ENCODE data around the gene OR10G3. TPM values are rescaled to one million over a fixed set of nuclear protein-coding genes. Genes with fewer than 3 reads are reported as not detected.
"Not testable (repeated sequence)": the region's sequence is repeated elsewhere in the genome, so short reads cannot be mapped to it uniquely, and the experiment has no call there.

The OR10G3 gene
- total RNA-seq (ENCODE audit: unreplicated experiment), result not detected
- long read RNA-seq, result 0 reads

- DNase-seq (ENCODE audit: low spot score), result no peak
- H3K4me3 Mint-ChIP-seq (ENCODE audit: unreplicated experiment), result no peak within 1 kb of the TSS
- H3K36me3 Mint-ChIP-seq (ENCODE audit: low read depth, unreplicated experiment), result no peaks in the 10 kb centered on the region
- TF ChIP-seq, protein P1, sequence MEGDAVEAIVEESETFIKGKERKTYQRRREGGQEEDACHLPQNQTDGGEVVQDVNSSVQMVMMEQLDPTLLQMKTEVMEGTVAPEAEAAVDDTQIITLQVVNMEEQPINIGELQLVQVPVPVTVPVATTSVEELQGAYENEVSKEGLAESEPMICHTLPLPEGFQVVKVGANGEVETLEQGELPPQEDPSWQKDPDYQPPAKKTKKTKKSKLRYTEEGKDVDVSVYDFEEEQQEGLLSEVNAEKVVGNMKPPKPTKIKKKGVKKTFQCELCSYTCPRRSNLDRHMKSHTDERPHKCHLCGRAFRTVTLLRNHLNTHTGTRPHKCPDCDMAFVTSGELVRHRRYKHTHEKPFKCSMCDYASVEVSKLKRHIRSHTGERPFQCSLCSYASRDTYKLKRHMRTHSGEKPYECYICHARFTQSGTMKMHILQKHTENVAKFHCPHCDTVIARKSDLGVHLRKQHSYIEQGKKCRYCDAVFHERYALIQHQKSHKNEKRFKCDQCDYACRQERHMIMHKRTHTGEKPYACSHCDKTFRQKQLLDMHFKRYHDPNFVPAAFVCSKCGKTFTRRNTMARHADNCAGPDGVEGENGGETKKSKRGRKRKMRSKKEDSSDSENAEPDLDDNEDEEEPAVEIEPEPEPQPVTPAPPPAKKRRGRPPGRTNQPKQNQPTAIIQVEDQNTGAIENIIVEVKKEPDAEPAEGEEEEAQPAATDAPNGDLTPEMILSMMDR (IDR thresholded peaks at IDR 0.05; ENCODE audit: unreplicated experiment), result no peak
- no peaks in the 10 kb centered on the region for H3K9me3 Mint-ChIP-seq (ENCODE audit: unreplicated experiment)
- peaks cover 3% of the 10 kb centered on the region for H3K27me3 Mint-ChIP-seq (ENCODE audit: unreplicated experiment)
- H3K27ac Mint-ChIP-seq (ENCODE audit: unreplicated experiment), result no peak within 1 kb of the TSS
- H3K4me1 Mint-ChIP-seq (ENCODE audit: unreplicated experiment), result no peaks in the 10 kb centered on the region
These were observed at the start of gene OR10G3 for GRCh38 chr14:21579976-21580375. Gene OR10G3 (minus strand): TSS chr14:21580076. CDS start chr14:21570744, 9,332 bp downstream.

- Mint-ChIP-seq H3K27me3 (ENCODE audit: unreplicated experiment) (peaks cover 2% of the 10 kb centered on the region), H3K36me3 (ENCODE audit: low read depth, unreplicated experiment) (no peaks in the 10 kb centered on the region), H3K4me3 (ENCODE audit: unreplicated experiment) (no peak overlapping the region), H3K4me1 (ENCODE audit: unreplicated experiment) (no peaks in the 10 kb centered on the region), H3K27ac (ENCODE audit: unreplicated experiment) (no peak overlapping the region), H3K9me3 (ENCODE audit: unreplicated experiment) (no peaks in the 10 kb centered on the region)
- TF ChIP-seq, protein P1 (IDR thresholded peaks at IDR 0.05; ENCODE audit: unreplicated experiment), result no peak
- DNase-seq (ENCODE audit: low spot score), result no peak
These were observed 46.8 kb upstream of the OR10G3 start for GRCh38 chr14:21626491-21627230.

GRCh38 chr14:21617614-21618013 is 37.7 kb upstream of the OR10G3 start:
- Mint-ChIP-seq H3K4me3 (ENCODE audit: unreplicated experiment) (no peak overlapping the region), H3K36me3 (ENCODE audit: low read depth, unreplicated experiment) (no peaks in the 10 kb centered on the region), H3K9me3 (ENCODE audit: unreplicated experiment) (no peaks in the 10 kb centered on the region), H3K27me3 (ENCODE audit: unreplicated experiment) (peaks cover 2% of the 10 kb centered on the region), H3K4me1 (ENCODE audit: unreplicated experiment) (no peaks in the 10 kb centered on the region), H3K27ac (ENCODE audit: unreplicated experiment) (no peak overlapping the region)
- DNase-seq (ENCODE audit: low spot score), result no peak
- TF ChIP-seq, protein P1 (IDR thresholded peaks at IDR 0.05; ENCODE audit: unreplicated experiment), result no peak

- H3K27me3 Mint-ChIP-seq (ENCODE audit: unreplicated experiment), result peaks cover 2% of the 10 kb centered on the region
- H3K9me3 Mint-ChIP-seq (ENCODE audit: unreplicated experiment), result no peaks in the 10 kb centered on the region
- peaks cover 3% of the 10 kb centered on the region for H3K4me1 Mint-ChIP-seq (ENCODE audit: unreplicated experiment)
- H3K36me3 Mint-ChIP-seq (ENCODE audit: low read depth, unreplicated experiment), result no peaks in the 10 kb centered on the region
- no peak overlapping the region for H3K27ac Mint-ChIP-seq (ENCODE audit: unreplicated experiment)
- no peak overlapping the region for H3K4me3 Mint-ChIP-seq (ENCODE audit: unreplicated experiment)
- TF ChIP-seq, protein P1 (IDR thresholded peaks at IDR 0.05; ENCODE audit: unreplicated experiment), result no peak
- DNase-seq (ENCODE audit: low spot score), result no peak
These were observed 34.4 kb upstream of the OR10G3 start for GRCh38 chr14:21614240-21614639.

- H3K27me3 Mint-ChIP-seq (ENCODE audit: unreplicated experiment), result peaks cover 2% of the 10 kb centered on the region
- no peak overlapping the region for H3K27ac Mint-ChIP-seq (ENCODE audit: unreplicated experiment)
- DNase-seq (ENCODE audit: low spot score), result no peak
- peaks cover 3% of the 10 kb centered on the region for H3K4me1 Mint-ChIP-seq (ENCODE audit: unreplicated experiment)
- TF ChIP-seq, protein P1 (IDR thresholded peaks at IDR 0.05; ENCODE audit: unreplicated experiment), result no peak
- no peaks in the 10 kb centered on the region for H3K36me3 Mint-ChIP-seq (ENCODE audit: low read depth, unreplicated experiment)
- H3K9me3 Mint-ChIP-seq (ENCODE audit: unreplicated experiment), result no peaks in the 10 kb centered on the region
- no peak overlapping the region for H3K4me3 Mint-ChIP-seq (ENCODE audit: unreplicated experiment)
These were observed 32.4 kb upstream of the OR10G3 start for GRCh38 chr14:21612324-21612723.

GRCh38 chr14:21602181-21602580 is 22.3 kb upstream of the OR10G3 start:
- not testable (repeated sequence) for H3K27ac Mint-ChIP-seq (ENCODE audit: unreplicated experiment); H3K27me3 Mint-ChIP-seq (ENCODE audit: unreplicated experiment); DNase-seq (ENCODE audit: low spot score); H3K4me1 Mint-ChIP-seq (ENCODE audit: unreplicated experiment); H3K4me3 Mint-ChIP-seq (ENCODE audit: unreplicated experiment); H3K36me3 Mint-ChIP-seq (ENCODE audit: low read depth, unreplicated experiment); H3K9me3 Mint-ChIP-seq (ENCODE audit: unreplicated experiment)

All from endothelial cell (in vitro differentiated cells).